ENCODE results near the gene REEP1.

The REEP1 gene

GRCh38 chr2:86305915-86306254 is 31.5 kb downstream of the REEP1 start:
- no peak for DNase-seq (ENCODE audit: low read depth)

DNA sequence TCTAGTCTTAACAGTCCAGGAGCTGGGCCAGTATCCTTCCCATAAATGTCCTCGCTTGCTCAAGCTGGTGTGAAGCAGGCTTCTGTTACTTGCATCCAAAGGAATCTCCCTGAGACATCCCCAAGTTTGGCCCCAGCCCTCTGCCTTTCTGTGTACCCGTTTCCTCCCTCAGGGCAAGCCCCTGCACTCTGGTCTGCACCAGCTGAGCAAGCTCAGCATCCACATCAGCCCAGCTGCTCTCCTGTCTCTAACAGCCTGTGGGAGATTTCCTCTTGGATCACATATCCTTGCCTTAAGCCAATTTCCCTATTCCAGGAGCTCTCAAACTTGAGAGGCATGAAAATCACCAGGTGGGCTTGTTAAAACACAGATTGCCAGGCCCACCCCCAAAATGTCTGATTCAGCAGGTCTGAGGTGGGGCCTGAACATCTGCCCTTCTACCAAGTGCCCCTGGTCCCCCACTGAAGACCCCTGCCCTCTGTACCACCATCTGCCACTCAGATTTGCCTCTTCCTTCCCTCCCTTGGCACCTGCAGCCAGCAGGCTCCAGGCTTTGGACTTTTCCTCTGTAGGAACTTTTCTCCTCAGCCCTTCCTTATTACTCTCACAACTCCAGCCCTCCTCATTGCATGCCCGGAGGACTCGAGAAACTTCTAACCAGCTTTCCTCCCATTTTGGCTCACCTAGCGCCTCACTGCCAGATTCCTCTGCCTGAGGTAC is 32.1 kb downstream of the REEP1 start:
- no peak for DNase-seq (ENCODE audit: low read depth)

- DNase-seq (ENCODE audit: low read depth) = no peak
These were observed 33.0 kb downstream of the REEP1 start for GRCh38 chr2:86304416-86304815.

DNA sequence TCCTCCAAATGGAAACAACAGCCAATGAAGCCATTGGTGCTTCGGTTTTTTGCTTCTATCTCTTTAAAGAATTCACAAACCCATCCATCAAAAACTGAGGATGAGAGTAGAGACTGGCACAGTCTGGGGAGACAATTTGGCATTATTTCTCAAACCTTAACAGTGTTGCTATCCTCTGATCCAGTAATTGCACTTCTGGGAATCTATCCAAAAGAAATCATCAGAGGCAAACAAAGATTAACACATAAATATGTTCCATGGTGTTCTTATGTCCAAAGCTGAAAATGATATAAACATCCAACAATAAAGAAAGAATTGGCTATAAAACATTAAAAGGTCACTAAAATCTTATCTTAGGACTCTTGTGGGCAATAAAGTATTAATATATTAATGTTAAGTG is 35.1 kb downstream of the REEP1 start:
- DNase-seq (ENCODE audit: low read depth) = no peak

DNA sequence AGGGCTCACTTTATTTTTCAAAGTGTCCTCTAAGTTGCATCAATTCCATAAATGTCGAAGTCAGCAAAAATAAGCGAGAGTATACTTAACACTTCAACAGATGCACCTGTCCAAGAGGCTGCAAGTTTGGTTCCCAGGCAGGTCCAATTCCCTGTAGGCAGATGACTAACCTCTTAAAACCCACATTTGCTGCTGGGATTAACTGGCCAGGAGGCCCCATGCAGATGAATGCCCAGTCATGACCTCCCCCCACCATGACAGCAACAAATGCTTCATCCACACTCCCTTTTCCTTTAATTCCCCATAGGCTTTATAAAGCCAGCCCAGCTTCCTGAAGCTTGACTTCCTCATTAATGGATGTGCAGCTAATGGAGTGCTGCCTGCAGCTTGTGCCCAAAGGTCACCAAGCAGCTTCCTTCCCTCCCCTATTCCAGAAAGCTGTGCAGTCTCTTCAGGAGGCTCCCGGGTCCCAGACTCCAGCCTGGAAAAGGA is 35.7 kb downstream of the REEP1 start:
- DNase-seq (ENCODE audit: low read depth) = no peak

DNA sequence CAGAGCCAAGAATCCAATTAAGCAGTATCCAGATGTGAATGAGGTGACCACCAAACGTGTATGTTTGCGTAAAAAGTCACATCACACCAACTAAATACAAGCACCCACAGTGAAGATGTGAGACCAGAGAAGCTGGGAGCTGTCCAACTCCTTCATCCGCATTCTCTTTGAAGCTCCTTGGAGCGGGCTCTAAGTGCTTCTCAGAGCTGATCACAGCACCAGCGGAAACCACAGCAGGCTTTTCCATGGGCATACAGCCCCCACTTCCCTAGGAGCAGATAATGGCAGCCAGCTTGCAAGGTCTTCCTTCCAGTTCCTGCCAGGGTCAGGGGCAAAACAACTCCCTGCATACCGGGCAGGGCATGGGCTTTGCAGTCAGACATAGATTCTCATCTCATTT is 36.4 kb downstream of the REEP1 start:
- DNase-seq (ENCODE audit: low read depth) = no peak

DNA sequence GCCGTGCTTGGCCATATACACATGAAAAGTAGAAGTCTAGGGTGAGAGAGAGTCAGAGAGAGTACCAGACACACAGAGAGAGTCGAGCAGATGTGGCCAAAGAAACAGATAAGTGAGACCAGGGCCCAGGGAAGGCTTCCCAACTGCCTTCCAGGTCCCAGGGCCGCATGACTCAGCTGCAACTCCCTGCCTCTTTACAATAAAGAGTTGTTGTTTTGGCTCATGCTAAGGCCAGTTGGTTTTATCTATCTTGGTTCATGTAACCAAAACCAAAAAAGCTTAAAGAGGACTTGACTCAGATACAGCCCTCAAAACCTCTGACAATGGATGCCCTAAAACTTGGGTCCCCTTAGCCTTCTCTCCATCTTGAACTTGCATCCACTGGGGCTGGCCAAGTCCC is 36.9 kb downstream of the REEP1 start:
- DNase-seq (ENCODE audit: low read depth) = no peak

DNA sequence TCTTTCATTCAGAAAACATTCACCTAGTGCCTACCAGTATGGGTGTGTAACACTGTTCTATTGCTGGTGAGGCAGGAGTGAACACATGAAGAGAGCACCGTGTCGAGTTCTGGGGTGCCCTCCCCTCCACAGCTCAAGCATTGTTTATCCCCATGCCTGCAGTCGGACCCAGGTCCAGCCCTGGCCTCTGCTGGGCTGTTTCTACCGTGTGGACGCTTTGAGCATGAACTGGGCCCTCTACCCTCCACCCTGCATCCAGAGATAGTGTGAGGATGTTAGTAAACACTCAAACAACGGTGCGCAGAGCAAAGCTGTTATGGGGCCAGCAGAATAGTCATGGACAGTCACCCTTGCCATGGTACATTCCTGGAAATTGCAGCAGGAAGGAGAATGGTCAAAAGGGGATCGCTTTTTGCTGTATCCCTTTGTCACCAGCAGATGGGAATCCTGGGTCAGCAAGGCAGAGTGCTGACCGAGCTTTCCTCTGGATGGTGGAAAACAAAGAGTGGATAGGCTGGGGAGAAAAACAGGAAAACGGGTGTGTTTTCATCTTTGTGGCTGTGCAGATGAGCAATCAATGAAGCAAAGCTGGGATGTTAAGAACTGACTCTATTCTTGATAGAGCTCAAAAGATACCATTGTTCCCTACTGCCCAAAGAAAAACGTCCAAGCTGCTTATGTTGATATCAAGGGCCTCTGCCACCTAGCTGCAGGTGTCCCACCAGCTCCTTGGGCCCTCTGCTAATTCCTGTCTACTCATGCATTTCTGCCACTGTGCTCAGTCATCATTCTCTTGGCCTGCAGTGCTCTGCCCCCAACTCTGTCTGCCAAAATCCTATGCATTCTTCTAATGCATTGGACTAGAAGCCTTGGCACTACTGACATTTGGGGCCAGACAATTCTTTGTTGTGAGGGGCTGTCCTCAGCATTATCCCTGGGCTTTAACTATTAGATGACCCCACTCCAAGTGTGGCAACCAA is 38.7 kb downstream of the REEP1 start:
- no peak for DNase-seq (ENCODE audit: low read depth)

GRCh38 chr2:86297382-86298147 is 39.9 kb downstream of the REEP1 start:
- no peak for DNase-seq (ENCODE audit: low read depth)

DNA sequence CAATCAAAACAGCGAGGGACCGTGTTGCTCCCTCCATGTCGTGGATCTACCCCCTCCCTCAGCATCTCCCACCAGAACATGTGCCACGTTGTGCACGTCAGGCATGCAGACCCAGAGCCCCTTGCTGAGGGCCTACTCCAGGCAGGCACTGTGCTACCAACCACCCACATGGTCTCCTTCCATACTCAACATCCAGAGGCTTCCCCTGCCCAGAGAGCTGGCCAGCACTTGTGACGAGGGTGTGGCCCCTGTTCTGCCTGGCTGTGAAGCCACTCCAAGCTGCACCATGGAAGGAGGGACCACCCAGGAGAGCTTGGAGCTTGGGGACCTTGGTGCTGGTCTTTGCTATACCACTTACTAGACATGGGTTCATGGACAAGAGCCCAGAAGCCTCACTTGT is 40.5 kb downstream of the REEP1 start:
- no peak for DNase-seq (ENCODE audit: low read depth)

- no peak for DNase-seq (ENCODE audit: low read depth)
These were observed 42.4 kb downstream of the REEP1 start for GRCh38 chr2:86295066-86295465.

DNA sequence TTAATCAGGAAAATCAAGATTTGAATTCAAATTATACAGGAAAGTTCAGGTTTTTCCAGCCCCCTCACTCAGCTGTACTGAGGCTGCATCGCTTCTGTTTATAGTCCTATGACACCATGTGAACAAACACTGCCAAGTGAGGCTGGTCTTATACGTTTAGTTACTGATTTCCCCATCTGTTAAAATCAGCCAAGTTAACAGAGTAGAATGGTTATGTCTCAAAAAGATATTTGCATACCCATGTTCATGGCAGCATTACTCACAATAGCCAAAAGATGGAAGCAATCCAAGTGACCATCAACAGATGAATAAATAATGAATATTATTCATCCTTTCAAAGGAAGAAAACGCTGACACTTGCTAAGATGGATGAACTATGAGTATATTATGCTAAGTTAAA is 43.8 kb downstream of the REEP1 start:
- no peak for DNase-seq (ENCODE audit: low read depth)

DNA sequence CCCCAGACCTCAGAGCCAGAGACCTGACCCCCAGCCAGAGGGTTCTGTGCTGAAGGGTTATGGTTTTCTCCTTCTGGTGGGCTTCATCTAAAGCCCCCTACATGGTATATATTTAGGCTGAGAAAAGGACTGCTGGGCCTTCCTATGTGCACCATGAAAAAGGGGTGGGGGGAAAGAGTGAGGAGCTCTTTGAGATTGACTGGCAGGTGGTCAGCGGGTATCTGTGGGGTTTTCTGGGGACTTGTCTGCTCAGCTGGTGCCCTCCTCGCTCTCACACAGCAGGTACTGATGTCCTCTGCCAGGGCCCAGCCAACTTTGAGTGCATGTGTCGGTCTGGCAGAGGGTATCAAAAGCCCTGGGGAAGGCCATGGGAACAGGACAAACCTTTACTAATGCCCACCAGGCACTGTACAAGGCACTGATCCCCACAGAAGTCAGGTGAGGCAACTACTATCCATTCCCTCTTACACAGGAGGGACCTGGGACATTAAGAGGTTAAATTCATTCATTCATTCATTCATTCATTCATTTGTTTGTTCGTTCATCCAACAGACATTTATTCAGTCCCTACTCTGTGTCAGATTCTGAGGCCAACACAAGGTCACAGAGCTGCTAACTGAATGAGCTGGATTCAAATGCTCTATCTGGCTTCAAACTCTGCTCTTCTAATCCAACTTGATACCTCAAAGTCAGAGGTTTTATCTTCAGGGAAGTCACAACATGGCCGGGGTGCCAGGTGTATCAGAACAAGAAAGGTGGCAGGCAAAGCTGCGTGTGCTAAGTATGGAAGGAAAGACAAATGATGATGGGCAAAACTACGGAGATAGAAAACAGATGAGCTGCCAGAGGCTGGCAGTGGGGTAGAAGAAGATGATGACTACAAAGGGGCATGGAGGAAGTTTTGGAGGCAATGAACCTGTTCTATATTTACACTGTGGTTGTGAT is 44.6 kb downstream of the REEP1 start:
- no peak for DNase-seq (ENCODE audit: low read depth)

DNA sequence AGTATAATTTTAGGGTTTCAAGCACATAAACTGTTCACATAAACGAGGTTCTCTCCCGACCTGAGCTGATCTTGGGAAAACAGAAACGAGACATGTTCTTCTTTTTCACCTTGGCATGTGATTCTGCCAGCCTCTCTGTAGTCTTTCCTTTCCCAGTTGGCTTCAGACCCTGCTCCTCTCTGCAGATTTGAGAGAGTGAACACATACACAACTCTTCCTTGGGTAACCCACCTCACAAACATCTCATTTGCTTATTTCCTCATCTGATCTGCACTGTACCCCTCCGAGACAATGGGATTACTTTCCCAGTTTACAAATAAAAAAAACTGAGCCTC is 46.1 kb downstream of the REEP1 start:
- no peak for DNase-seq (ENCODE audit: low read depth)

- DNase-seq (ENCODE audit: low read depth) = no peak
These were observed 46.7 kb downstream of the REEP1 start for GRCh38 chr2:86290596-86291327.

- DNase-seq (ENCODE audit: low read depth) = no peak
These were observed 50.9 kb downstream of the REEP1 start for GRCh38 chr2:86286516-86286915.

- no peak for DNase-seq (ENCODE audit: low read depth)
These were observed 51.4 kb downstream of the REEP1 start for GRCh38 chr2:86285981-86286380.

GRCh38 chr2:86285571-86285970 is 51.9 kb downstream of the REEP1 start:
- no peak for DNase-seq (ENCODE audit: low read depth)

DNA sequence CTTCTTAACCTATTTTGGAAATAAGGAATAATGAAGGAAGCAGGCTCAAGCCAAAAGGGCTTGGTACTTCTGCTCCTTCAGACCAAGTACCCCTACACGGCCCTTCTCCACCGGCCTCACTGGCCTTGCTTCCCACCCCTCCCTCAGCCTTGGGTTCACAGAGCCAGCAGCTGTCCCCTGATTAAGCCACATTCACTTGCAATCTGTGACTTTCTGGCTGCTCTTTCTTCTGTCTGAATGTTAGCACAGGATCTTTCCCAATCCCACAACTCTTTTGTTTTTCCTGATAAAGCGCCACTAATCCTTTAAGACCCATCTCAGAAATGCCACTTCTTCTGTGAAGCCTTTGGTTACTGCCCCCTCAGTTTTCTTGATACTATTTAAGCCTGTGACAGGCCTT is 52.4 kb downstream of the REEP1 start:
- DNase-seq (ENCODE audit: low read depth) = no peak

DNA sequence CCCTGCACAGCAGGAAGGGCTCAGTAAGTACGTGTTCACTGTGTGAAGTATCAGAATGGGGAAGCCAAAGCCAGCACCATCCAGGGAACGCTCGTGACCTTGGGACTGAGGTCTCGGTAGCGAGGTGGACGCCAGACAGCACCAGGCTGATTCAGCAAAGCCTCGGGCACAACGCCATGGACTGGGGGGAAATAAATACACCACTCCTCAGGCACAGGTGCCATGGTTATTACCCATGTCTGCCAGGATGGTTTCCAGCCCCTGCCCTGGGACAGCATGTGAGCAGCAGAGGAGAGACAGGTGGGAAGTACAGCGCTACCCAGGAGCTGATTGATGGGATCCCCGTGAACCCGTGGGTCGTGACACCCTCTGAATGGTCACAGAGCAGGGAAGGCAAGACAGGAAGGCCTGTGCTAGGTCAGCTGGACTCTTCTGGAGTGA is 53.0 kb downstream of the REEP1 start:
- DNase-seq (ENCODE audit: low read depth) = no peak
